ENCODE results near the gene PCSK1N.

- TF ChIP-seq CTCF (IDR thresholded peaks at IDR 0.05) (no peak), POLR2A (IDR thresholded peaks at IDR 0.05) (no peak)
Measured at GRCh38 chrX:48829016-48829735, 6.2 kb downstream of the PCSK1N start.

Measured in esophagus squamous epithelium (tissue), 4 donors.